ENCODE data around the gene RUFY1. TPM values are rescaled to one million over a fixed set of nuclear protein-coding genes. Genes with fewer than 3 reads are reported as not detected.

Gene RUFY1
- polyA plus RNA-seq, 1 donor (not counting 4 experiments of a cell fraction or from before 2014, with no cell fraction given): 25.2 TPM

DNA sequence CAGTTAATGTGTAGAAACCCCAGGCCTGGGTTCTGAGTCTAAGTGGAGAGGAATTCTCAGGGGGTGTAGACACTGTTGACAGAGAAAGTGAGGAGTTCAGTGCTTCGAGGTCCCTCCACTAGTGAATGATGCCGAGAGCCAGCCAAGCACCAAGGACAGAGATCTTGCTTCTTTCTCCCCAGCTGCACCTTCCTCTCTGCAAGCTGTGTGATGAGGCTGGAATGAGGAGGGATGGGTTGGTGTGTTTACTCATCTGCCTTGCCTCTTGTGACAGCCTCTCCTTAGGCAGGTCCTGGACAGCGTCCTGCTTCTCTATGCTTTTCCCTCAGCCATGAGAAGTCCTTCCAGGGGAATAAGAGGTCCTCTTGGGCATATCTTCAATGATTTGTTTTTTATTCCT lies 37.8 kb downstream of the RUFY1 start:
- no peak overlapping the region for H3K4me3 ChIP-seq (ENCODE audit: control insufficient read depth in 2 of 3, extremely low read depth in 1 of 3, insufficient read depth in 2 of 3, low read depth in 1 of 3, low read length in 3 of 3)
- FAIRE-seq (no peak), DNase-seq (ENCODE audit: low read depth, low spot score) (no peak)
- no peaks in the 10 kb centered on the region for H3K4me1 ChIP-seq (ENCODE audit: control insufficient read depth, extremely low read depth, insufficient read depth, low read length)
- H3K9ac ChIP-seq (ENCODE audit: control insufficient read depth, extremely low read depth, insufficient read depth, low read length): no peak overlapping the region
- dilution Hi-C loops (cut with MboI; ENCODE audit: extremely low pct_ligation_motif_present, low sequenced_read_pairs): no loop called here
- no peaks in the 10 kb centered on the region for H3K9me3 ChIP-seq (ENCODE audit: control insufficient read depth, low read depth, low read length)
- no peak overlapping the region for H2AFZ ChIP-seq (ENCODE audit: control insufficient read depth, low read length)
- no peak overlapping the region for H3K4me2 ChIP-seq (ENCODE audit: control insufficient read depth, extremely low read depth, insufficient read depth, low read depth, low read length)
- H3K27ac ChIP-seq (ENCODE audit: control insufficient read depth, insufficient read depth, low read length): no peak overlapping the region
- H3K79me2 ChIP-seq (ENCODE audit: control insufficient read depth, insufficient read depth, low read length): no peaks in the 10 kb centered on the region
- H3K9me1 ChIP-seq (ENCODE audit: control insufficient read depth, extremely low read depth, insufficient read depth, low read length): no peaks in the 10 kb centered on the region
- TF ChIP-seq, protein P1, sequence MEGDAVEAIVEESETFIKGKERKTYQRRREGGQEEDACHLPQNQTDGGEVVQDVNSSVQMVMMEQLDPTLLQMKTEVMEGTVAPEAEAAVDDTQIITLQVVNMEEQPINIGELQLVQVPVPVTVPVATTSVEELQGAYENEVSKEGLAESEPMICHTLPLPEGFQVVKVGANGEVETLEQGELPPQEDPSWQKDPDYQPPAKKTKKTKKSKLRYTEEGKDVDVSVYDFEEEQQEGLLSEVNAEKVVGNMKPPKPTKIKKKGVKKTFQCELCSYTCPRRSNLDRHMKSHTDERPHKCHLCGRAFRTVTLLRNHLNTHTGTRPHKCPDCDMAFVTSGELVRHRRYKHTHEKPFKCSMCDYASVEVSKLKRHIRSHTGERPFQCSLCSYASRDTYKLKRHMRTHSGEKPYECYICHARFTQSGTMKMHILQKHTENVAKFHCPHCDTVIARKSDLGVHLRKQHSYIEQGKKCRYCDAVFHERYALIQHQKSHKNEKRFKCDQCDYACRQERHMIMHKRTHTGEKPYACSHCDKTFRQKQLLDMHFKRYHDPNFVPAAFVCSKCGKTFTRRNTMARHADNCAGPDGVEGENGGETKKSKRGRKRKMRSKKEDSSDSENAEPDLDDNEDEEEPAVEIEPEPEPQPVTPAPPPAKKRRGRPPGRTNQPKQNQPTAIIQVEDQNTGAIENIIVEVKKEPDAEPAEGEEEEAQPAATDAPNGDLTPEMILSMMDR (optimal IDR thresholded peaks at IDR 0.05 in 1 of 3, IDR thresholded peaks at IDR 0.05 in 1 of 3, conservative IDR thresholded peaks at IDR 0.05 in 1 of 3; ENCODE audit: extremely low read depth in 1 of 3, insufficient read depth in 2 of 3, low read length in 3 of 3): no peak
- TF ChIP-seq EZH2 (IDR thresholded peaks at IDR 0.05; ENCODE audit: low read length): no peak
- H3K36me3 ChIP-seq (ENCODE audit: control insufficient read depth in 2 of 2, extremely low read depth in 1 of 2, insufficient read depth in 2 of 2, low read length in 2 of 2): peaks cover 15 to 22% of the 10 kb centered on the region in 2 experiments
- H4K20me1 ChIP-seq (ENCODE audit: control insufficient read depth, extremely low read depth, insufficient read depth, low read length): no peaks in the 10 kb centered on the region
- H3K27me3 ChIP-seq (ENCODE audit: control insufficient read depth, extremely low read depth, insufficient read depth, low read length): no peaks in the 10 kb centered on the region

DNA sequence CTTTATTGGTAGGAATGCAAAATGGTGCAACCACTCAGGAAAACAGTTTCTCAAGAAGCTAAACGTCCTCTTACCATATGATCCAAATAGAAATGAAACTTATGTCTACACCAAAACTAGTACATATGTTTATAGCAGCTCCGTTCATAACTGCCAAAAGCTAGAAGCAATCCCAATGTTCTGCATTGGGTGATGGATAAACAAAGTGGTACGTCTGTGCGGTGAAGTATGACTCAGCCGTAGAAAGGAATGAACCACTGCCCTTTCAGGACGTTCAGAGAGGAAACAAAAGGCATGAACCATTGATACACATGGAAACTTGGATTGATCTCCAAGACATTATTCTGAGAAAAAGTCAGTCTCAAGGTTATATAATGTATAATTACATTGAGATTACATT lies 45.6 kb downstream of the RUFY1 start:
- DNase-seq (ENCODE audit: low read depth, low spot score): no peak
- no peaks in the 10 kb centered on the region for H3K9me3 ChIP-seq (ENCODE audit: control insufficient read depth, low read depth, low read length)
- no peak overlapping the region for H3K27ac ChIP-seq (ENCODE audit: control insufficient read depth, insufficient read depth, low read length)
- H3K79me2 ChIP-seq (ENCODE audit: control insufficient read depth, insufficient read depth, low read length): no peaks in the 10 kb centered on the region
- H3K4me2 ChIP-seq (ENCODE audit: control insufficient read depth, extremely low read depth, insufficient read depth, low read depth, low read length): no peak overlapping the region
- H3K4me1 ChIP-seq (ENCODE audit: control insufficient read depth, extremely low read depth, insufficient read depth, low read length): no peaks in the 10 kb centered on the region
- no peaks in the 10 kb centered on the region for H3K9me1 ChIP-seq (ENCODE audit: control insufficient read depth, extremely low read depth, insufficient read depth, low read length)
- H3K36me3 ChIP-seq (ENCODE audit: control insufficient read depth in 2 of 2, extremely low read depth in 1 of 2, insufficient read depth in 2 of 2, low read length in 2 of 2): peaks cover 18 to 33% of the 10 kb centered on the region in 2 experiments
- H3K4me3 ChIP-seq (ENCODE audit: control insufficient read depth in 2 of 3, extremely low read depth in 1 of 3, insufficient read depth in 2 of 3, low read depth in 1 of 3, low read length in 3 of 3): no peak overlapping the region
- FAIRE-seq: no peak
- TF ChIP-seq, protein P1 (optimal IDR thresholded peaks at IDR 0.05 in 1 of 3, IDR thresholded peaks at IDR 0.05 in 1 of 3, conservative IDR thresholded peaks at IDR 0.05 in 1 of 3; ENCODE audit: extremely low read depth in 1 of 3, insufficient read depth in 2 of 3, low read length in 3 of 3): no peak
- no peak for TF ChIP-seq EZH2 (IDR thresholded peaks at IDR 0.05; ENCODE audit: low read length)
- H2AFZ ChIP-seq (ENCODE audit: control insufficient read depth, low read length): no peak overlapping the region
- dilution Hi-C loops (cut with MboI; ENCODE audit: extremely low pct_ligation_motif_present, low sequenced_read_pairs): no loop called here
- H3K27me3 ChIP-seq (ENCODE audit: control insufficient read depth, extremely low read depth, insufficient read depth, low read length): no peaks in the 10 kb centered on the region
- H4K20me1 ChIP-seq (ENCODE audit: control insufficient read depth, extremely low read depth, insufficient read depth, low read length): no peaks in the 10 kb centered on the region
- H3K9ac ChIP-seq (ENCODE audit: control insufficient read depth, extremely low read depth, insufficient read depth, low read length): no peak overlapping the region
